RWPE2 (cell line): ENCODE data around the gene KLHDC10.

Experiments
- ATAC-seq: fragments of 200-7000 bp; cut with Tn5 transposase; 3 replicates; pipeline ENCODE4 v1.9.1; 2021; ENCODE audit warnings: low read depth
- DNase-seq: peaks from one replicate; pipeline ENCODE4 v3.0.0-alpha.2; 2020; ENCODE audit warnings: low spot score
- H3K27ac ChIP-seq: fragments of 450-650 bp; 2 replicates; pipeline ENCODE4 v1.5.1; 2017; ENCODE audit warnings: mild to moderate bottlenecking; ENCODE audit not compliant: poor library complexity, severe bottlenecking
- H3K27me3 ChIP-seq: fragments of 250-450 bp; sonication (Bioruptor Pico); 2 replicates; pipeline ENCODE4 v1.5.1; 2021; ENCODE audit warnings: mild to moderate bottlenecking, moderate library complexity; ENCODE audit not compliant: insufficient read depth, poor library complexity, severe bottlenecking
- H3K36me3 ChIP-seq: fragments of 250-450 bp; sonication (Bioruptor Pico); 2 replicates; pipeline ENCODE4 v1.5.1; 2020; ENCODE audit warnings: low read depth, mild to moderate bottlenecking, moderate library complexity
- H3K4me1 ChIP-seq: fragments of 250-450 bp; sonication (Bioruptor Pico); 2 replicates; pipeline ENCODE4 v1.5.1; 2021; ENCODE audit warnings: mild to moderate bottlenecking, moderate library complexity; ENCODE audit not compliant: insufficient read depth, poor library complexity, severe bottlenecking
- H3K4me3 ChIP-seq: fragments of 250-450 bp; sonication (Bioruptor Pico); 2 replicates; pipeline ENCODE4 v1.5.1; 2021; ENCODE audit warnings: mild to moderate bottlenecking, moderate library complexity; ENCODE audit not compliant: severe bottlenecking
- H3K9me3 ChIP-seq: fragments of 250-450 bp; sonication (Bioruptor Pico); 2 replicates; pipeline ENCODE4 v1.5.1; 2021; ENCODE audit warnings: mild to moderate bottlenecking, moderate library complexity; ENCODE audit not compliant: severe bottlenecking
- CTCF ChIP-seq: fragments of 450-650 bp; IDR thresholded peaks from one replicate; pipeline ENCODE4 v1.5.1; 2017; ENCODE audit warnings: mild to moderate bottlenecking, moderate library complexity; ENCODE audit not compliant: poor library complexity, severe bottlenecking

KLHDC10 gene

GRCh38 chr7:130024390-130024789 lies 45.9 kb upstream of the KLHDC10 start:
- H3K36me3 ChIP-seq, result peaks cover 82% of the 10 kb centered on the region
- no peaks in the 10 kb centered on the region for H3K9me3 ChIP-seq
- peaks cover 10% of the 10 kb centered on the region for H3K4me1 ChIP-seq
- DNase-seq (no peak), ATAC-seq (no peak)
- no peak for TF ChIP-seq CTCF
- H3K27ac ChIP-seq, result no peak overlapping the region
- H3K4me3 ChIP-seq, result no peak overlapping the region
- H3K27me3 ChIP-seq, result no peaks in the 10 kb centered on the region

GRCh38 chr7:130032698-130033097 lies 37.6 kb upstream of the KLHDC10 start:
- Histone ChIP-seq H3K4me3 (no peak overlapping the region), H3K36me3 (peaks cover 55% of the 10 kb centered on the region), H3K27ac (no peak overlapping the region), H3K4me1 (no peaks in the 10 kb centered on the region), H3K27me3 (no peaks in the 10 kb centered on the region), H3K9me3 (no peaks in the 10 kb centered on the region)
- DNase-seq (no peak), ATAC-seq (no peak)
- no peak for TF ChIP-seq CTCF

DNA sequence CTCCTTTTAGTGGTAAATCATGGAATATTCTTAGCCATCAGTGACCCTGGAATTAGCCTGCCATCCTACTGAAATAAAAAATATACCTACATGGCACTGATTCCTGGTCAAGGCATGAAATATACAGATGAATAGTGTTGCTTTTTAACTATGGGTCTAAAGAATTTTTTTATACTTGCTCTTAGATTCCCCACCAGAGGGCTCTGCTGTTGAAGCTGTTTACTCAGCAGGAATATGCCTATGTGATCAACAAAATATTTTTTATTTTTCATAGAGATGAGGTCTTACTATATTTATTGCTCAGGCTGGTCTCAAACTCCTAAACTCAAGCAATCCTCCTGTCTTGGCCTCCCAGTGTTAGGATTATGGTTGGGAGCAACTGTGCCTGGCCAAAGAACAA lies 32.6 kb upstream of the KLHDC10 start:
- TF ChIP-seq CTCF, result peak; percentile 63
- ATAC-seq (no peak), DNase-seq (no peak)
- Histone ChIP-seq H3K4me1 (no peaks in the 10 kb centered on the region), H3K4me3 (no peak overlapping the region), H3K36me3 (peaks cover 50% of the 10 kb centered on the region), H3K27me3 (no peaks in the 10 kb centered on the region), H3K27ac (no peak overlapping the region), H3K9me3 (no peaks in the 10 kb centered on the region)

DNA sequence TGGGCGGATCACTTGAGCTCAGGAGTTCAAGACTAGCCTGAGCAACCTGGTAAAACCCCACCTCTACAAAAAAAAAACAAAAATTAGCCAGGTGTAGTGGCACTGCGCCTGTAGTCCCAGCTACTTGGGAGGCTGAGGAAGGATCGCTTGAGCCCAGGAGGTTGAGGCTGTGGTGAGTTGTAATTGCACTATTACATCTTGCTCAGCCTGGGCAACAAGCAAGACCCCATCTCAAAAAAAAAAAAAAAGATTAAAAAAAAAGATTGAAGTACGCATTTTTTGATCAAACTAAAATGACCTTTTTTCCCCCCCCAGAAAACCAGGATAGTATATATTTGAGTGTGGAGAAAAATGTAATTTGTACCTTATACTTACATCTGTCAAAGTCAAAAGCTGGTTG lies 29.8 kb upstream of the KLHDC10 start:
- Histone ChIP-seq H3K4me1 (no peaks in the 10 kb centered on the region), H3K27ac (no peak overlapping the region), H3K4me3 (no peak overlapping the region), H3K27me3 (no peaks in the 10 kb centered on the region), H3K36me3 (peaks cover 66% of the 10 kb centered on the region), H3K9me3 (no peaks in the 10 kb centered on the region)
- ATAC-seq (no peak), DNase-seq (no peak)
- no peak for TF ChIP-seq CTCF

- Histone ChIP-seq H3K36me3 (peaks cover 41% of the 10 kb centered on the region), H3K4me1 (peaks cover 11% of the 10 kb centered on the region), H3K27me3 (no peaks in the 10 kb centered on the region), H3K27ac (no peak overlapping the region), H3K9me3 (peaks cover 3% of the 10 kb centered on the region), H3K4me3 (no peak overlapping the region)
- no peak for DNase-seq
- ATAC-seq, result no peak
- TF ChIP-seq CTCF, result no peak
Observed at GRCh38 chr7:130047831-130048230, 22.5 kb upstream of the KLHDC10 start.
